Metanephros (tissue), 1 donor: Measurements from ENCODE around the gene DRD3. TPM values are rescaled to one million over a fixed set of nuclear protein-coding genes. Genes with fewer than 3 reads are reported as not detected.

Experiments used
- total RNA-seq: library from RNA; depleted of rRNA; stranded (reverse); fragments of >200 nt; gene quantifications from one replicate; pipeline ENCODE4 v1.2.3, GENCODE V29; 2014

The DRD3 gene
- not detected for total RNA-seq

DNA sequence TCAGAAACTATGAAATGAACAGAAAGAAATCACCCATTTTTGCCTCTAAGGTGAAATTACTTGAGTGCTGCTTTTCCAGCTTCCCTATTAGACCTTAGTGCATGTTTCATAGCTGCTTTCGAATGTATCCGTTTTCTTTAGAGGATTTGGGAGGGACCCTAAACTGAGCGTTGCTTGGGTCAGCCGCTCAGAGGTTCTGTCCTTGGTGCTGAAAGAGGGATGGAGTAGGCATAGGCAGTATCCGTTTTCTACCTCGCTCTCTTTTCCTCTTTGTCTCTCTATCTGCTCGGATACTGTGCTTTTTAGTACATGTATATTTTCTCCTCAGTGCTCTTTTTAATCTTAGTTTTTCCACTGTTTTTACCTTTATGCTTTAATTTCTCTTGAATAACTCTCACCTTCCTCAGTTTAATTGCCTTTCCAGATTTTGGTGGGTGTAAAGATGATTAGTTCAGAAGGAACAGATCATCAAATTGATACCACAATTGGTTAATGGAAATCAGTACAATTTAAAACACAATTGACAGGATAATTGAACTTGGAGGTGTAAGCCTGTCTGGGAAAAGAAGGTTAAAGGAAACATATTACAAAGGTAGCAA lies at the start of gene DRD3:
Gene DRD3 (minus strand): TSS at position 283 of the 599 bp plus-strand sequence. CDS start 7,060 bp downstream, outside the sequence.

Other genes with a start within 250 kb of the DRD3 start
- gene ZDHHC23, start 231.0 kb downstream of the DRD3 start, total RNA-seq = 10.6 TPM
- 7.1 TPM for gene CCDC191, start 122.5 kb downstream of the DRD3 start, total RNA-seq
- 29.0 TPM for gene QTRT2, start 122.3 kb downstream of the DRD3 start, total RNA-seq
- gene ZNF80, start 58.5 kb upstream of the DRD3 start, total RNA-seq = 0.06 TPM
- gene TIGIT, start 115.0 kb upstream of the DRD3 start, total RNA-seq = 1.5 TPM